Fibroblast of skin of left biceps (primary cell): ENCODE results near the gene PHLDB2.
A peak's percentile ranks its signal among the peaks of the same experiment; 100 is the strongest.

Experiments
- DNase-seq, 2 experiments: peaks; one replicate each; pipeline ENCODE4 v3.0.0-alpha.2; 2013; ENCODE audit warnings: low read depth in 2 of 2

Gene PHLDB2

DNA sequence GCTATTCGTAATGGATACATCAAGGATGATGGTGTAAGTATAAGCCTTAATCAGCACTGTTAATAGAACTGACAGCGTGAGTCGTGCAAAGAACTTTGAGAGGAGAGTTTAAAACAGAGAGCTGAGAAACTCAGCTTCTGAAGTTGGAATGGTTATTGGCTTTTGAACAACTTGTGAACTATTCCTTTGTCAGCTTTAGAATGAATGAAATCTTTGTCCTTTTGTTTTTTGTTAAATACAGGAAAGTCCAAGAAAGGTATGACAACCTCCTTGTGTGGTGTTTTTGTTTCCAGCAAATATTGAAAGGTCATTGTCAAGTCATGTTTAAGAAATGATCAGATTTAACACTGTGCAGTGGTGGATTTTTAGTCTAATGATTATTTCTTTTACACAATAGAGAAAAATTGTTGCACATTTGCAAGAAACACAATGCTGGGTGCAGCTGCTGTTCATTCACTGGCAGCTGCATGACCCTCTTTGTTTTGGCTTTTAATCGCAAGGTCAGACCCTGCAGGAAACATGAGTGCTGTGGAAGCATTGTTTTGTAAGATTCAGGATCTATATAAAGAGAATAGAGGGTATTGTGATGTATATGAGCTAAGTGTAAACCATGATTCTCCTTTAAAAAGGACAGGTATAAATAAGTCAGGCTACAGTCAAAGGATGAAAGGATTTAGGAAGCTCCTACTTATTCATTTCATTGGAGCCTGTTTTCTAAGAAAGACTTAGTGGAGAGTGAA is 98.1 kb downstream of the PHLDB2 start:
- no peak for DNase-seq

DNA sequence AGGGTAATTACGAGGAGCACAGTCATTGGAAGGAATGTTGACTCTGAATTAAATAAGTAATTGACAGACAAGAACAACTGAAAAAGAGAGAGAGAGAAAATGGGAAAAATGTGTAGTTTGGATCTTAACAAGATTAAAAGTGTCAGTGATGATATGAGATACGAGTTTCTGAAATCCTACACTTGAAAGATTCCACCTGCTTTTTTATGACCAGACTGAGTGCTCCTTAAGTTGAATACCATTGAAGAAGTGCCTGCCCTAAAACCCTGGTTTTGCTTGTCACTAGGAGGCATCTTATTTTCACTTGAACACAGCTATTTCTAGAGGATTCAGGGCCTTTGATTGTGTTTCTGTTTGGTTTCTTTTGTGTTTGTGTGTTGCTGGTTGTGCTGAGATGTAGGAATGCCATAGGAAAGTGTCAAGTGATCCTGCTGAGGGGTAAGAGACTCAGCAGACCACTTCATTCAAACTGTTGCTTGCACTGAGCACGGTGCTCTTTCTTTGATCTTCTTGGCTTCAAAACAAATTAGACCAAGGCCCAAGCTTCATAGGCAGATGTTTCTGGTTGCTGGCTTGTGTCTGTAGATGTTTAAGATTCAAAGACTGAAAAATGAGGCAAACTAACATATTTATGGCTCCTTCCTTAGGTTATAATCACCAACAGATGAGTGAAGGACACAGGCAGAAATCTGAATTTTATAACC is 102.5 kb downstream of the PHLDB2 start:
- peak; percentile 42 to 47 for DNase-seq

- no peak for DNase-seq
Measured at GRCh38 chr3:111963424-111963823, 104.4 kb downstream of the PHLDB2 start.

GRCh38 chr3:111965484-111965883 is 106.4 kb downstream of the PHLDB2 start:
- DNase-seq: no peak

- DNase-seq: no peak
Measured at GRCh38 chr3:111967068-111967467, 108.0 kb downstream of the PHLDB2 start.

GRCh38 chr3:111967651-111968274 is 108.7 kb downstream of the PHLDB2 start:
- peak; percentile 39 to 44 for DNase-seq

DNA sequence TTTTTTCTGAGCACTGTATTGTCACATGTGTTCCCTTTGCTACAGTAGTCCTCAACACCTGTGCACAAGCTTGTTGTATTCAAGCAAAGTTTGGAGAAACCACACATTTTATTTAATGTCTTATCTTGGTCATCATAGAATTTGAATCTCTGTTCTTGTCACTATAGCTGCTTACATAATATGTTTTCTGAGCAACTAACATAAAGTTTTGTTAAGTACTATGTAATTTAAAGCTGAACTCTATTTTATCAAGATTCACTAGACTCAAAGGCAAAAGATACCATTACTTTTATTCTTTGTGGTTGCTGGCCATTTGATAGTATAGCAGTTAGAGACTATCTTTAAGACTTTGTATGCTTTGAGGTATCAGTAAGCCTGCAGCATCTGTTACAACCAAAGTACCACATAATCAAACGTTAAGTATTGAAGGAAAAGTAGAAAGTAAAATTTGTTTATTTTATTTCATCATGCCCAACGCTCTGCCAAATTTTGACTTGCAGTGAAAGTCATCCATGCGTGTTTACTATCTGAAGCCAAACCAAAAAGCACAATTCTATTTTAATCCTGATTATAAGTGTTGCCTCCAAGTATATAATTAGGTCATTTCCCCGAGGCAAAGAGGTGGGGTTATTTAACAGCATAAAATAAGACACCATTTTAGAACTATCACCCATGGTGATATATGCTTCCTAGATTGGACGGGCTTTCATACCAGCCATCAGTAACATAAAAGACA is 109.4 kb downstream of the PHLDB2 start:
- DNase-seq: no peak

- DNase-seq: no peak
Measured at GRCh38 chr3:111970376-111970775, 111.3 kb downstream of the PHLDB2 start.

- DNase-seq: no peak
Measured at GRCh38 chr3:111971533-111972130, 112.6 kb downstream of the PHLDB2 start.

GRCh38 chr3:111972891-111973290 is 113.8 kb downstream of the PHLDB2 start:
- DNase-seq: no peak

DNA sequence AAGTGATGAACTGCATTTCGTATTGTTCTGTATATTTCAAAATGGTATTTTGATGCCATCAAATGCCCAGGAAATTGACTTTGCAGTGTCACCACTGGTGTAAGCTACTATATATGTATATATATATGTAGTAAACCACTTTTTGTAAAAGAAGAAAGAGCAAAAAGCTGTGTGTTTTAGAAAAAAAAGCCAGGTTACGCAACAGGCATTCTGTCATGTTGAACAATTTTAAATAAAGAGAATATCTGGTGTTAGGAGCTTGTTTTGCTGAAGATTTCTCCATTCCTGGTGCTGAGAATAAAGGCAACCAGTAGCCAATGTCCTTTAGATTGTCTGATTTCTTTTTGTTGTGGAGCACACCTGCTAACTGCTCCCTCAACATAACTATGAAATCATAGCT is 116.1 kb downstream of the PHLDB2 start:
- DNase-seq: no peak

GRCh38 chr3:111976254-111976653 is 117.2 kb downstream of the PHLDB2 start:
- DNase-seq: no peak

- peak; percentile 94 to 95 for DNase-seq
Measured at GRCh38 chr3:111978583-111979433, 119.7 kb downstream of the PHLDB2 start, which contains the start of gene ABHD10. TSS of gene ABHD10 (plus strand) at chr3:111979026. CDS start at chr3:111979062, 36 bp downstream.

- DNase-seq: no peak
Measured at GRCh38 chr3:111979434-111980038, 120.5 kb downstream of the PHLDB2 start.

- DNase-seq: no peak
Measured at GRCh38 chr3:111980716-111981456, 121.8 kb downstream of the PHLDB2 start.

DNA sequence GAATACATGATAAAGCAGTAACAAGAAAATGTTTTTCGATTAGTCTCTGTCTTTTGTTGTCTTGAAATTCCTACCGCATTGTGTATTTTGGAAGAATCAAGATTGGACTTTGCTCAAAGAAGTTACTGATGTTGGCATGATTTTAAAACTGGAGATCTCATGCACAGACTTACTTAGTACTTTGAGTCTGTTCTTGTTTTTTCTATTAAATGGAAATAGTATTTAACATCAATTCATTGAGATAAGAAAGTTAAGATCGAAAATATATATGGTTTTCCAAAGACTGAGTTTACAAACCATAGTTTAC is 122.3 kb downstream of the PHLDB2 start:
- no peak for DNase-seq

- no peak for DNase-seq
Measured at GRCh38 chr3:111984636-111985298, 125.7 kb downstream of the PHLDB2 start.

- DNase-seq: no peak
Measured at GRCh38 chr3:111986800-111987199, 127.7 kb downstream of the PHLDB2 start.

DNA sequence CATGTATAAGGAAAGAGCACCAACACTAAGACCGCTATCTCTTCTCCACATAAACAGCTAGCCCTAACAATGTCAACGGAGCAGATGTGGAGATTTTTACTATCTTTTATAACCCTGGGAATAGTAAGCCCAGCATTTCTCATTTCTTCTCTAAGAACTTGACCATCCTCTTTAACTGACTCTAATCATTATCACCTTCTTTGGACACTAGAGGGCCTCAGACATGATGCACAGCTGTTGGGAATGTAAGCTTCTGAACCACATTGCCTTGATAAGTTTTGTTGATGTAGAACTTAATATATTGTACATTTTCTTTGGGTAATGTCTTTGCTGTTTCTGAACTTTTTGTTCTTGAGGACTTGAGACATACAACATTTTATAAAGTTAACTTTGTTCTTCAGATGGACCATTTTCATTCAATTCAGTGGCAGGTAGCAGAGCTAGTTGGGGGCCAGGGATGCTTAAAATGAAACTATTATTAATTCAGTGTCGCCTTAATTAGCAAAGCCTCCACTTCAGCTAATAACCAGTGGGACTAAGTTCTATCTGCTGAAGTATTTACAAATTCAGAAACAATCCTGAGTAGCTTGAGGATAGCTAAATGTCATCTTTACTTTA is 130.1 kb downstream of the PHLDB2 start:
- peak in 1 of 2 experiments; percentile 25 for DNase-seq
